Subcutaneous adipose tissue (tissue), 4 donors: Measurements from ENCODE around the gene FBXO48. TPM values are rescaled to one million over a fixed set of nuclear protein-coding genes. Genes with fewer than 3 reads are reported as not detected.

ENCODE experiments used
- CTCF ChIP-seq: fragments of 450-650 bp; IDR thresholded peaks from one replicate; pipeline ENCODE4 v1.5.1; 2016; ENCODE audit warnings: low read depth, mild to moderate bottlenecking, control low read depth, antibody characterized with exemption, moderate library complexity
- total RNA-seq, 4 donors: library from RNA; depleted of rRNA; stranded (reverse); fragments of >200 nt; gene quantifications; one replicate each; pipeline ENCODE4 v1.1.0, GENCODE V29; 2016

The FBXO48 gene
- total RNA-seq, 4 donors from 2014 or later = 1.3 to 2.0 (median 1.8) TPM

GRCh38 chr2:68505603-68506159 lies 38.6 kb upstream of the FBXO48 start:
- no peak for TF ChIP-seq CTCF

GRCh38 chr2:68501768-68502167 lies 34.7 kb upstream of the FBXO48 start:
- no peak for TF ChIP-seq CTCF

DNA sequence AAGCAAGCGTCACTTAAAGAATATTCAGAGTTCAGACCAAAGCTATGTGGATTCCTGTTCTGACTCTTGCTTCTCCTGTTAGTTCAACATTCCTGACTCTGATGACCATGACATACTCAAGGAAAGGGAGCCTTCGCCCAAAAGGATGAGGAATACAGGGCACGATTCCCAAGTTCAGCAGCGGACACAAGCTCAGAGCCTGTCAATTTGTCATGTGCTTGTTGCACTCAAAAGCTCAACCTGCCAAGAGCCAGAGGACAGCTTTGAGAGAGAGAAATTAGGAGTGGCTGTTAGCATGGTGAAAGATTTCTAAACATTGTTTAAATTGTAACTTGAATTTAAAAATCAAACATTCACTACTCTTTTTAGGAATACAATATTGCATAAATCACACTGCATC lies 33.6 kb upstream of the FBXO48 start:
- TF ChIP-seq CTCF = no peak

GRCh38 chr2:68499133-68499532 lies 32.0 kb upstream of the FBXO48 start:
- no peak for TF ChIP-seq CTCF

- TF ChIP-seq CTCF = no peak
These were observed 24.5 kb upstream of the FBXO48 start for GRCh38 chr2:68491582-68491981.

GRCh38 chr2:68489282-68489681 lies 22.2 kb upstream of the FBXO48 start:
- no peak for TF ChIP-seq CTCF

- no peak for TF ChIP-seq CTCF
These were observed 20.8 kb upstream of the FBXO48 start for GRCh38 chr2:68487773-68488355.
